SJCRH30 (cell line): Measurements from ENCODE around the gene CDH1. TPM values are rescaled to one million over a fixed set of nuclear protein-coding genes. Genes with fewer than 3 reads are reported as not detected.

Source experiments
- DNase-seq, 2 experiments: peaks; one replicate each; pipeline ENCODE4 v3.0.0-alpha.2; 2015 to 2020
- H3K27ac ChIP-seq: fragments of 250-450 bp; sonication (Bioruptor Pico); 2 replicates; pipeline ENCODE4 v1.5.1; 2020; ENCODE audit warnings: mild to moderate bottlenecking, moderate library complexity
- H3K27me3 ChIP-seq: fragments of 250-450 bp; sonication (Bioruptor Pico); 2 replicates; pipeline ENCODE4 v1.5.1; 2020; ENCODE audit warnings: mild to moderate bottlenecking, moderate library complexity
- H3K36me3 ChIP-seq: fragments of 250-450 bp; sonication (Bioruptor Pico); 2 replicates; pipeline ENCODE4 v1.5.1; 2020; ENCODE audit warnings: mild to moderate bottlenecking, moderate library complexity
- H3K4me1 ChIP-seq: fragments of 250-450 bp; sonication (Bioruptor Pico); 2 replicates; pipeline ENCODE4 v1.5.1; 2020; ENCODE audit warnings: mild to moderate bottlenecking, moderate library complexity
- H3K4me3 ChIP-seq: fragments of 250-450 bp; sonication (Bioruptor Pico); 2 replicates; pipeline ENCODE4 v1.5.1; 2020; ENCODE audit warnings: mild to moderate bottlenecking, moderate library complexity
- H3K9me3 ChIP-seq: fragments of 250-450 bp; sonication (Bioruptor Pico); replicated peaks from 2 replicates; pipeline ENCODE4 v1.5.1; 2020; ENCODE audit warnings: mild to moderate bottlenecking, moderate library complexity
- total RNA-seq: library from RNA; depleted of rRNA; stranded (reverse); fragments of >200 nt; shearing (Covaris generic); gene quantifications from 2 replicates; pipeline ENCODE4 v1.2.3, GENCODE V29; 2014

CDH1 gene
- total RNA-seq, 1 experiment from 2014 or later: not detected

DNA sequence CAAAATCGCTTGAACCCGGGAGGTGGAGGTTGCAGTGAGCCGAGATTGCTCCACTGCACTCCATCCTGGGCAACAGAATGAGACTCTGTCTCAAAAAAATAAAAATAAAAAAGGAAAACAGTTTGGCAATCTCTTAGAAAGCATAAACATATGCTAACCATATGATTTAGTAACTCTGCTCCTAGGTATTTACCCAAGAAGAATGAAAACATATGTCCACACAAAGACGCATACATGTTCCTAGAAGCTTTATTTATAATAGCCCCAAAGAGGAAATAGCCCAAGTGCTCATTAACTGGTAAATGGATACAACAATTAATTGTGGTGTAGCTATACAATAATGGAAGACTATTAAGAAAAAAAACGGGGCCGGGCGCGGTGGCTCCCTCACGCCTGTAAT is 18.5 kb upstream of the CDH1 start:
- no peak for DNase-seq
- H3K4me1 ChIP-seq: no peaks in the 10 kb centered on the region

DNA sequence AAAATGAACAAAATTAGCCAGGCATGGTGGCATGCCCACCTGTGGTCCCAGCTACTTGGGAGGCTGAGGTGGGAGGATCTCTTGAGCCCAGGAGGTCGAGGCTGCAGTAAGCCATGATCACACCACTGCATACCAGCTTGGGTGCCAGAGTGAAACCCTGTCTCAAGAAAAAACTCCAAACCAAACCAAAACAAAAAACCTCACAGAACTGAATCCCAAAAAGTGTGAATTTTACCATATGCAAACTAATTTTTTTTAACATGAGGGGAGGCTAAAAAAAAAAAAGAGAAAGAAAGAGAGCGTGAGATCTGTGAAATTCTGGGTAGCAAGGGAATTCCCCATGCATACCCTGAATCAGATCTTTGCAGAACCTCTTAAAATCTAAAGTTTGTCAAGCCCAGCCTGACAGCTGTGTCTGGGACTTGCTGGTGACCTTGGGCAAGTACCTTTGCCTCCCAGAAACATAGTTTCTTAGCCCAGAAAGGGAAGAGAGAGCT is 17.1 kb upstream of the CDH1 start:
- H3K27me3 ChIP-seq: no peaks in the 10 kb centered on the region
- H3K27ac ChIP-seq: no peak overlapping the region
- no peak overlapping the region for H3K4me3 ChIP-seq
- no peaks in the 10 kb centered on the region for H3K9me3 ChIP-seq
- no peaks in the 10 kb centered on the region for H3K36me3 ChIP-seq
- no peak for DNase-seq
- no peaks in the 10 kb centered on the region for H3K4me1 ChIP-seq

More for the DNA sequence above, 18.5 kb upstream of the CDH1 start:
- H3K27ac ChIP-seq: no peak overlapping the region
- no peak overlapping the region for H3K4me3 ChIP-seq
- no peaks in the 10 kb centered on the region for H3K9me3 ChIP-seq
- no peaks in the 10 kb centered on the region for H3K27me3 ChIP-seq
- no peaks in the 10 kb centered on the region for H3K36me3 ChIP-seq

DNA sequence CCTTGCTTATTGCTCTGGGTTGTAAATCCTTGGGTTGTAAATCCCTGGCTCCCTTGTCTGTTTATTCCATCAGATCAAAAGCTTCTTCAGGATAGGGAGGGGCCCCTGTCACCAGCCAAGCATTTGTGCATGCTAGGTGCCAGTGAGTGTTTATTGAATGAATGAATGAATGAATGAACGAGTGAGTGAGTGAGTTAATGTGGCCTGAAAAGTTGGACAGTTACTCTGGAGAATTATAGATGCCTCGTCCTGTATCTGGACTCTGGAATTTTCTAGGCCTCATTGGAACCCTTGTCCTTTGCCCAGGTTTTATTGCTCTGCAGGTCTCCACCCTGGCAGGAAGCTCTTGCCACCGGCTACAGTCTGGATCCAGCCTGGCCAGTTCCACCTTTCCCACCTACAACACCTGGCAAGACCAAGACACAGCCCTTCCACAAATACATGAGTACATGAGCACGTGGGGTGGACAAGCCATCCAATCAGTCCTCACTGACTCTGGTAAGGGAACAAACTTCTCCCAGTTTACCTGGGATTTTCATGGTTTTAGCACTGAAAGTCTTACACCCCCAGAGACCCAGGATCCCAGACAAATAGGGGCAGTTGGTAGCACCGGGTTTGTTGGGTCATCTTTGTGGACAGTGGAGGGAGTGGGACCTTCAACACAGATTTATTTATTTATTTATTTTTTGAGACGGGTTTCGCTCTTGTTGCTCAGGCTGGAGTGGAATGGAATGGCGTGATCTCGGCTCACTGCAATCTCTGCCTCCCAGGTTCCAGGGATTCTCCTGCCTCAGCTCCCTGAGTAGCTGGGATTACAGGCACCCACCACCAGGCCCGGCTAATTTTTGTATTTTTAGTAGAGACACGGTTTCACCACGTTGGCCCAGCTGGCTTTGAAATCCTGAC is 14.7 kb upstream of the CDH1 start:
- Histone ChIP-seq H3K27ac (no peak overlapping the region), H3K9me3 (no peaks in the 10 kb centered on the region), H3K4me1 (no peaks in the 10 kb centered on the region), H3K4me3 (no peak overlapping the region), H3K36me3 (no peaks in the 10 kb centered on the region), H3K27me3 (no peaks in the 10 kb centered on the region)
- DNase-seq: no peak

DNA sequence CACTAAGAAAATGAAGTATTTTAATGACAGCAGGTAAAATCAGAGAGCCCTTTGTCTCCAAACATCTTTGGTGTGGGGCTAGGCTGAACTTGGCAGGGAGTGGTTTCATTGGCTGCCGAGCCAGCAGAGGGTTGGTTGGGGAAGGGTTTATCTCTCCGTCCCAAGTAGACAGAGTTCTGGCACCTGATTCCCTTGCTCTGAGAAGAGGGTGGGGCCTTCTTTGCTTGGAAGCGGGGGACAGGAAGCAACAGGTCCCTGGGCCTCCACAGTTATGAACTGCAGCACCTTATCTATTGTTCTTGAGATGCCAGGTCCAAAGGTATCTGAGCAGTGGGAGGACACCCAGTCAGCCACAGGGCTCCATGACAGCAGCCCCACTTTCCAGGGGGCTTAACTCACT is 12.3 kb upstream of the CDH1 start:
- Histone ChIP-seq H3K36me3 (no peaks in the 10 kb centered on the region), H3K4me3 (no peak overlapping the region), H3K27me3 (no peaks in the 10 kb centered on the region), H3K27ac (no peak overlapping the region), H3K9me3 (no peaks in the 10 kb centered on the region), H3K4me1 (no peaks in the 10 kb centered on the region)
- no peak for DNase-seq

DNA sequence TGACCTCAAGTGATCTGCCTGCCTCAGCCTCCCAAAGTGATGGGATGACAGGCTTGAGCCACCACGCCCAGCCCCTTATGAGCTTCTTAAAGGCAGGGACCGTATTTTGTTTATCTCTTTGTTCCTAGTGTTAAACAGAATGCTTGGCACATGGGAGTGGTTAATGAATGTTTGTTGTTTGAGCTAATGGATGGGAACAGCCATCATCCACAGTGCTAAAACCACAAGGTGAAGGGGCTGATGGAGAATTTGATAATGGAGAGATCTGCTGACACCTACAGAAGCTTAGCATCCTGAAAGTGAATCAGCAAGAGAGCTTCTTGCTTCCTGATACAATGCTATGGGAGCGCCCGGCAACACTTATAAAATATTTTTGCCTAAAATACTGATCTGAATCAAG is 8.6 kb upstream of the CDH1 start:
- H3K27ac ChIP-seq: no peak overlapping the region
- no peaks in the 10 kb centered on the region for H3K9me3 ChIP-seq
- 0 out of 2 replicates have a peak, but pooled peaks cover 4% of the 10 kb centered on the region for H3K4me1 ChIP-seq
- no peaks in the 10 kb centered on the region for H3K36me3 ChIP-seq
- no peak for DNase-seq
- no peak overlapping the region for H3K4me3 ChIP-seq
- H3K27me3 ChIP-seq: no peaks in the 10 kb centered on the region

DNA sequence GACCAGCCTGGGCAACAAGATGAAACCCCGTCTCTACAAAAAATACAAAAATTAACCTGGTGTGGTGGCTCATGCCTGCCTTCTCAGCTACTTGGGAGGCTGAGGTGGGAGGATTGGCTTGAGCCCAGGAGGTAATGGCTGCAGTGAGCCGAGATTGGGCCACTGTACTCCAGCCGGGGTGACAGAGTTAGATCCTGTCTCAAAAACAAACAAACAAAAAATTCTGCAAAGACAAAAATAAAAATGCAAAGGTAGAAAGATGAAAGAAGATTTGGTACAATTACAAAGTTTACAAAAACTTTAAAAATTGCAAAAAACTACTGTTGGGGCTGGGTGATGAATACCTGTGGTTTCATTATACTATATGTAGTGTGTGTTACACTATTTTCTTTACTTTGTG is 5.5 kb upstream of the CDH1 start:
- no peak overlapping the region for H3K27ac ChIP-seq
- no peaks in the 10 kb centered on the region for H3K9me3 ChIP-seq
- no peaks in the 10 kb centered on the region for H3K27me3 ChIP-seq
- H3K4me1 ChIP-seq: 0 out of 2 replicates have a peak, but pooled peaks cover 4% of the 10 kb centered on the region
- no peaks in the 10 kb centered on the region for H3K36me3 ChIP-seq
- H3K4me3 ChIP-seq: no peak overlapping the region
- no peak for DNase-seq

DNA sequence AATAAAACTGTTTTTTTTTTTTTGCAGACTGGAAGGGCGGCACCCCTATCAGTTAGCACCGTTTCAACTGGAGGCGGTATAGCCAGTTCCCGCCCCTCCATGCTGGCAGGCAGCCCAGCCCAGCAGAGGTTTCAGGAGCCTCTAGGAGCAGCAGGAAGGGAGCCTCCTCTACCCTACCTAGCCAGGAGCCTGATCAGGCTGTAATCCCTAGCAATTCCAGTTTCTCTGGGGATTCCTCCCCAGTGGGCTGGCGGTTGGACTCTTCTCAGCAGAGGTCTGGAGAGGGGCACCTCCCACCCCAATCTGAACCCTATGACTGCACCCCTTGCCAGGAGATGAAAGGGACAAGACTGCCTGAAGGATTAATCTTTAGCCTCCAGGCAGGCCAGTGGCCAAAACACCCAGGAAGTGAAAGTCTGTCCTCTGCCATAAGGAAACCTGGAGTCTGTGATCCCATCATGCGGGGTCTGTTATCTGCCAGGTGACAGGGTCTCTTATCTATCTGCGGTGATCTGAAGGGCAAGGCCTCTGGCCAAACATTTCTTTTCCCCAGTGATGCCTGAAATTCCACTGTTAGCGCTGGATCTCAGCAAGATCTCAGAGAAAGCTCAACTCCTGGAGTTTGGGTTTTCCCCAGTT is 4.9 kb upstream of the CDH1 start:
- no peak overlapping the region for H3K27ac ChIP-seq
- H3K4me3 ChIP-seq: no peak overlapping the region
- H3K4me1 ChIP-seq: 0 out of 2 replicates have a peak, but pooled peaks cover 4% of the 10 kb centered on the region
- H3K9me3 ChIP-seq: no peaks in the 10 kb centered on the region
- peak; percentile 57 to 62 for DNase-seq
- no peaks in the 10 kb centered on the region for H3K36me3 ChIP-seq
- no peaks in the 10 kb centered on the region for H3K27me3 ChIP-seq

DNA sequence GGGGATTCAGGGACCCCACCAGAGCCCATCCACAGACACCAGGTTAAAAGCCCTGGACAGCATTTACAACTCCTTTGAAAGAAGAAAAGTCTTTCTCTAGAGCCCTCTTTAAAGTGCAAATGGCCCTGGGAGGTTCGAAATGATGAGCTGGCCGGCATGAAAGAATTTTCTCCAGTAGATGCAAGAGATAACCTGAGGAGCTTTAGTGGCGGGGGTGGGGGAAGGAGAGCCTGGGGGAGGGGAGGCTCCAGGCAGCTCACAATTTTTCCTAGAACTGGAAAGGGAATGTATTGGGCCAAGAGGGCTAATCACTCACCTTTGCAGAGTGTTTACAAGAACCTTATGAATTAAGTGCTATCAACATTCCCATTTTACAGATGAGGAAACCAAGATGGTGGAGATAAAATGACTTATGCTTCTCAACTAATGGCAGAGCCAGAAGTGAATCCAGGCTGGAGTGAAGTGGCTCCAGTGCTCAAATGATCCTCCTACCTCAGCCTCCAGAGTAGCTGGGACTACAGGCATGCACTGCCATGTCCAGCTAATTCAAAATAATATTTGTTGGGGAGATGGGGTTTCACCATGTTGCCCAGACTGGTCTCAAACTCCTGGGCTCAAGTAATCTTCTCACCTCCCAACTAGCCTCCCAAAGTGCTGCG is 4.2 kb upstream of the CDH1 start:
- no peak for DNase-seq
- Histone ChIP-seq H3K4me1 (0 out of 2 replicates have a peak, but pooled peaks cover 4% of the 10 kb centered on the region), H3K27me3 (no peaks in the 10 kb centered on the region), H3K27ac (no peak overlapping the region), H3K9me3 (no peaks in the 10 kb centered on the region), H3K36me3 (no peaks in the 10 kb centered on the region), H3K4me3 (no peak overlapping the region)

DNA sequence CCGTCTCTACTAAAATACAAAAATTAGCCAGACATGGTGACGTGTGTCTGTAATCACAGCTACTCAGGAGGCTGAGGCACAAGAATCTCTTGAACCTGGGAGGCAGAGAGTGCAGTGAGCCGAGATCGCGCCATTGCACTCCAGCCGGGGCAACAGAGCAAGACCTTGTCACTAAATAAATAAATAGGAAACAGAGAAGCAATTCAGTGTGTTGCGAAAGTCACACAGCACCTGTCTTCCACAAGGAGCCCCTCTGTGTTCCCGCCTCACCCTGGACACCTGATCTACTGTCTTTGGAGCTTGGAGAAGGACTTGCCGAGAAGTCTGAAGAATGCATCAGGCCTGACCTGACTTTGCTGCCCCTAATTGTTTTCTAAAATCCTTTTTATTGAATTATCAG is 3.5 kb upstream of the CDH1 start:
- H3K36me3 ChIP-seq: no peaks in the 10 kb centered on the region

DNA sequence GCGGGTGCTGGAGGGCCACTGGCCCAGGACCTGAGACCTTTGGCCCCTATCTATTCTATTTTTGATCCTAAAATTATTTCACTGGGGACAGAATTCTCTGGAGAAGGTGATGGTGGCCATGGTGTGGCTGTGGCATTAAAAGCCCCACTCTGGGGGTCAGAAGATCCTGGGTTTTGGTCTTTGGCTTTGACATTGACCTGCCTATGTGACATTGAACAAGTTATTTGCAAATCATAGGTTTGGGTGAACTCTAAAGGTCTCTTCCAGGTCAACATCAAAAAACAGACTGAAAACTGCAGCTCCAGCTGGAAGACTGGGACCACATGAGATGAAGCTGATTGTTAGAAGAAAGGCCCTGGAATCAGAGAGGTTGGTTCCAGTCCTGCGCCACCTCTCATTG is 2.3 kb upstream of the CDH1 start:
- H3K4me1 ChIP-seq: 0 out of 2 replicates have a peak, but pooled peaks cover 4% of the 10 kb centered on the region
- H3K36me3 ChIP-seq: no peaks in the 10 kb centered on the region
- no peaks in the 10 kb centered on the region for H3K9me3 ChIP-seq
- DNase-seq: no peak
- H3K27ac ChIP-seq: no peak overlapping the region
- no peak overlapping the region for H3K4me3 ChIP-seq
- H3K27me3 ChIP-seq: no peaks in the 10 kb centered on the region

More for the DNA sequence above, 3.5 kb upstream of the CDH1 start:
- H3K9me3 ChIP-seq: no peaks in the 10 kb centered on the region
- no peak for DNase-seq
- H3K4me1 ChIP-seq: 0 out of 2 replicates have a peak, but pooled peaks cover 4% of the 10 kb centered on the region
- H3K27me3 ChIP-seq: no peaks in the 10 kb centered on the region
- H3K27ac ChIP-seq: no peak overlapping the region
- H3K4me3 ChIP-seq: no peak overlapping the region

DNA sequence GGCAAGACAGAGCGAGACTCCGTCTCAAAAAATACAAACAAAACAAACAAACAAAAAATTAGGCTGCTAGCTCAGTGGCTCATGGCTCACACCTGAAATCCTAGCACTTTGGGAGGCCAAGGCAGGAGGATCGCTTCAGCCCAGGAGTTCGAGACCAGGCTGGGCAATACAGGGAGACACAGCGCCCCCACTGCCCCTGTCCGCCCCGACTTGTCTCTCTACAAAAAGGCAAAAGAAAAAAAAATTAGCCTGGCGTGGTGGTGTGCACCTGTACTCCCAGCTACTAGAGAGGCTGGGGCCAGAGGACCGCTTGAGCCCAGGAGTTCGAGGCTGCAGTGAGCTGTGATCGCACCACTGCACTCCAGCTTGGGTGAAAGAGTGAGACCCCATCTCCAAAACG is 531 bp upstream of the CDH1 start:
- no peaks in the 10 kb centered on the region for H3K36me3 ChIP-seq
- H3K27me3 ChIP-seq: no peaks in the 10 kb centered on the region
- no peak overlapping the region for H3K4me3 ChIP-seq
- DNase-seq: no peak
- peaks cover 4% of the 10 kb centered on the region; the same call in 1 of the 2 replicates for H3K4me1 ChIP-seq
- H3K27ac ChIP-seq: no peak overlapping the region
- H3K9me3 ChIP-seq: no peaks in the 10 kb centered on the region

DNA sequence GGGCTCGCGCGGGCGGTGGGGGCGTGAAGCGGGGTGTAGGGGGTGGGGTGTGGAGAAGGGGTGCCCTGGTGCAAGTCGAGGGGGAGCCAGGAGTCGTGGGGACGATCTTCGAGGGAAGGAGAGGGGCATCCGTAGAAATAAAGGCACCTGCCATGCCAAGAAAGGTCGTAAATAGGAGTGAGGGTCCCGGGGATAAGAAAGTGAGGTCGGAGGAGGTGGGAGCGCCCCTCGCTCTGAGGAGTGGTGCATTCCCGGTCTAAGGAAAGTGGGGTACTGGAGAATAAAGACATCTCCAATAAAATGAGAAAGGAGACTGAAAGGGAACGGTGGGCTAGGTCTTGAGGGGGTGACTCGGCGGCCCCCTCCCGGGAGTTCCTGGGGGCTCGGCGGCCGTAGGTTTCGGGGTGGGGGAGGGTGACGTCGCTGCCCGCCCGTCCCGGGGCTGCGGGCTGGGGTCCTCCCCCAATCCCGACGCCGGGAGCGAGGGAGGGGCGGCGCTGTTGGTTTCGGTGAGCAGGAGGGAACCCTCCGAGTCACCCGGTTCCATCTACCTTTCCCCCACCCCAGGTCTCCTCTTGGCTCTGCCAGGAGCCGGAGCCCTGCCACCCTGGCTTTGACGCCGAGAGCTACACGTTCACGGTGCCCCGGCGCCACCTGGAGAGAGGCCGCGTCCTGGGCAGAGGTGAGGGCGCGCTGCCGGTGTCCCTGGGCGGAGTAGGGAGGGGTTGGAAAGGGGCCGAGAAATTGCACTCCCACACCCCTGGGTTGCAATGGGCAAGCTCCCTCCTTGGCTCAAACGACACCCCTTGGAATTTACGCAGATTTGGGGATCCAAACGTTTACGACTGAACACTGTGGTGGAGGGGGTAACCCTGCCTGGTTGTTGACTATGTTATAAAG is 888 bp downstream of the CDH1 start:
- DNase-seq: no peak
- H3K9me3 ChIP-seq: no peaks in the 10 kb centered on the region
- no peak overlapping the region for H3K27ac ChIP-seq
- no peak overlapping the region for H3K4me3 ChIP-seq
- no peaks in the 10 kb centered on the region for H3K36me3 ChIP-seq
- peaks cover 3% of the 10 kb centered on the region; the same call in 1 of the 2 replicates for H3K4me1 ChIP-seq
- no peaks in the 10 kb centered on the region for H3K27me3 ChIP-seq

DNA sequence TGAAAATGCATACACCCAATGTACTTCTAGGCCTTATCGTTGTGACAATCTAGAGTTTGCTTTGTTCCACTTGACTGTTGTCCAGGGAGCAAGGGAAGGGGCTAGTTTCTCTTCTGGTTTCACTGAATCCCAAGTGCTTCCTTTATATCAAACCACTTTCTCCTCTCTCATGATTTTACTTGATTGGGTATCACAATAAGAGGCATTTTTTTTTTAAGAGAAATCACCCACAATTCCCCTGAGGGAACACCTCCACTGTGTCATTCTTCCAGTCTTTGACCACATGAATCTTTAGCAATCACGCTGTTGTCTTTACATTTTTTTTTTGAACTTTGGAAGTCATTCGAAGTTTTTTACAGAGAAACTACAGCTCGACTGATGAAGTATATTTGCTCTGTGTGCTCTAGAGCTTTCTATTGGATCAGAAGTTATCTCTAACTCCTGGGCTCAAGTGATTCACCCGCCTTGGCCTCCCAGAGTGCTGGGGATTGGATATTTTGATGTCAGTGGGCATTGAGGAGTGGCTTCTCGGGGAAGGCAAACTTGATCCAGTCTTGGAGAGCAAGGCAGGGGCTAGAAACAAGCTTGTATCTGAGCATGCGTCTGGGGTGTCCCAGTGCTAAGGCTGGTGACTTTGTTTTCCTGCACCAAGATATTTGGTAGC is 3.0 kb downstream of the CDH1 start:
- no peaks in the 10 kb centered on the region for H3K36me3 ChIP-seq
- no peak overlapping the region for H3K27ac ChIP-seq
- no peak overlapping the region for H3K4me3 ChIP-seq
- no peaks in the 10 kb centered on the region for H3K27me3 ChIP-seq
- no peaks in the 10 kb centered on the region for H3K9me3 ChIP-seq
- no peak for DNase-seq
- H3K4me1 ChIP-seq: peaks cover 3% of the 10 kb centered on the region; the same call in 1 of the 2 replicates
